ENCODE results near the gene PLIN1.
A peak's percentile ranks its signal among the peaks of the same experiment; 100 is the strongest.

The PLIN1 gene

GRCh38 chr15:89679212-89679611, at the start of gene PLIN1:
Gene PLIN1, minus strand, starts transcription at chr15:89679367. Its CDS starts 1,878 bp downstream, at chr15:89677489.
- Histone ChIP-seq H3K4me3 (no peak within 1 kb of the TSS), H3K27ac (peak within 1 kb of the TSS; percentile 25 to 80)
- DNase-seq (ENCODE audit: low spot score), result peak; percentile 70
- no peak for TF ChIP-seq CTCF (IDR thresholded peaks at IDR 0.05)

GRCh38 chr15:89728254-89728653, 49.1 kb upstream of the PLIN1 start:
- peak overlapping the region in 1 of 2 donors; percentile 54 for H3K27ac ChIP-seq
- DNase-seq (ENCODE audit: low spot score), result peak; percentile 54
- no peak for TF ChIP-seq CTCF (IDR thresholded peaks at IDR 0.05)
- H3K4me3 ChIP-seq, result no peak overlapping the region

GRCh38 chr15:89725064-89725463, 45.9 kb upstream of the PLIN1 start:
- Histone ChIP-seq H3K4me3 (no peak overlapping the region), H3K27ac (no peak overlapping the region)
- no peak for DNase-seq (ENCODE audit: low spot score)
- no peak for TF ChIP-seq CTCF (IDR thresholded peaks at IDR 0.05)

- DNase-seq (ENCODE audit: low spot score), result no peak
- H3K27ac ChIP-seq, result no peak overlapping the region
- H3K4me3 ChIP-seq, result no peak overlapping the region
- TF ChIP-seq CTCF (IDR thresholded peaks at IDR 0.05), result no peak
Measured at GRCh38 chr15:89724621-89725020, 45.5 kb upstream of the PLIN1 start.

GRCh38 chr15:89723031-89723430, 43.9 kb upstream of the PLIN1 start:
- DNase-seq (ENCODE audit: low spot score), result no peak
- H3K4me3 ChIP-seq, result no peak overlapping the region
- H3K27ac ChIP-seq, result no peak overlapping the region
- TF ChIP-seq CTCF (IDR thresholded peaks at IDR 0.05), result no peak

- H3K27ac ChIP-seq, result no peak overlapping the region
- TF ChIP-seq CTCF (IDR thresholded peaks at IDR 0.05), result no peak
- no peak overlapping the region for H3K4me3 ChIP-seq
- DNase-seq (ENCODE audit: low spot score), result no peak
Measured at GRCh38 chr15:89714775-89715174, 35.6 kb upstream of the PLIN1 start.

- DNase-seq (ENCODE audit: low spot score), result no peak
- no peak for TF ChIP-seq CTCF (IDR thresholded peaks at IDR 0.05)
- Histone ChIP-seq H3K4me3 (no peak overlapping the region), H3K27ac (no peak overlapping the region)
Measured at GRCh38 chr15:89707577-89707976, 28.4 kb upstream of the PLIN1 start.
